Astrocyte (in vitro differentiated cells and primary cell): Measurements from ENCODE around the gene TIAM2. TPM values are rescaled to one million over a fixed set of nuclear protein-coding genes. Genes with fewer than 3 reads are reported as not detected.

ENCODE experiments used
- DNase-seq: peaks from one replicate; pipeline ENCODE4 v3.0.0-alpha.2; 2010; ENCODE audit warnings: low read depth
- FAIRE-seq: peaks from 2 replicates; lab custom pipeline; 2011; peaks lifted over from hg19 to GRCh38; lab: Jason Lieb, UNC
- H2AFZ ChIP-seq: 2 replicates; pipeline ENCODE4 v1.6.0; 2012; ENCODE audit warnings: low read depth, low read length, inconsistent platforms
- H3K27ac ChIP-seq: 2 replicates; pipeline ENCODE4 v1.5.1; 2011; ENCODE audit warnings: low read depth, low read length, inconsistent platforms
- H3K27me3 ChIP-seq: 2 replicates; pipeline ENCODE4 v1.6.0; 2011; ENCODE audit warnings: low read length, inconsistent platforms; ENCODE audit not compliant: insufficient read depth
- H3K36me3 ChIP-seq: 2 replicates; pipeline ENCODE4 v1.5.1; 2011; ENCODE audit warnings: low read length, inconsistent platforms; ENCODE audit not compliant: insufficient read depth
- H3K4me1 ChIP-seq: 2 replicates; pipeline ENCODE4 v1.5.1; 2011; ENCODE audit warnings: low read length, inconsistent platforms; ENCODE audit not compliant: insufficient read depth
- H3K4me2 ChIP-seq: 2 replicates; pipeline ENCODE4 v1.6.0; 2012; ENCODE audit warnings: low read length, inconsistent platforms
- H3K4me3 ChIP-seq: 2 replicates; pipeline ENCODE4 v1.5.1; 2011; ENCODE audit warnings: low read depth, mild to moderate bottlenecking, low read length, inconsistent platforms; ENCODE audit not compliant: insufficient read depth
- H3K79me2 ChIP-seq: 2 replicates; pipeline ENCODE4 v1.6.0; 2012; ENCODE audit warnings: mild to moderate bottlenecking, low read length, inconsistent platforms; ENCODE audit not compliant: insufficient read depth
- H3K9ac ChIP-seq: 2 replicates; pipeline ENCODE4 v1.6.0; 2012; ENCODE audit warnings: mild to moderate bottlenecking, low read length, inconsistent platforms
- H3K9me3 ChIP-seq: 2 replicates; pipeline ENCODE4 v1.5.1; 2012; ENCODE audit warnings: low read depth, mild to moderate bottlenecking, low read length, inconsistent platforms; ENCODE audit not compliant: insufficient read depth
- H4K20me1 ChIP-seq: 2 replicates; pipeline ENCODE4 v1.6.0; 2012; ENCODE audit warnings: low read length, inconsistent platforms; ENCODE audit not compliant: insufficient read depth
- H3K27ac Mint-ChIP-seq: one replicate; pipeline ENCODE4 v1.8.0; 2021; ENCODE audit warnings: mild to moderate bottlenecking, mixed read lengths; ENCODE audit not compliant: unreplicated experiment
- H3K27me3 Mint-ChIP-seq: one replicate; pipeline ENCODE4 v1.8.0; 2021; ENCODE audit warnings: low read depth, mixed read lengths; ENCODE audit not compliant: unreplicated experiment
- H3K36me3 Mint-ChIP-seq: one replicate; pipeline ENCODE4 v1.8.0; 2021; ENCODE audit warnings: low read depth, mixed read lengths; ENCODE audit not compliant: unreplicated experiment
- H3K4me1 Mint-ChIP-seq: one replicate; pipeline ENCODE4 v1.8.0; 2021; ENCODE audit warnings: low read depth, mixed read lengths; ENCODE audit not compliant: unreplicated experiment
- H3K4me3 Mint-ChIP-seq: one replicate; pipeline ENCODE4 v1.8.0; 2021; ENCODE audit warnings: mild to moderate bottlenecking, moderate library complexity, mixed read lengths; ENCODE audit not compliant: unreplicated experiment
- H3K9me3 Mint-ChIP-seq: one replicate; pipeline ENCODE4 v1.8.0; 2021; ENCODE audit warnings: mild to moderate bottlenecking, mixed read lengths; ENCODE audit not compliant: unreplicated experiment
- CTCF ChIP-seq: IDR thresholded peaks from 2 replicates; pipeline ENCODE4 v1.5.1; 2011; ENCODE audit warnings: low read depth, mild to moderate bottlenecking, inconsistent platforms, low read length, moderate library complexity; ENCODE audit not compliant: insufficient read depth
- EZH2 ChIP-seq: IDR thresholded peaks from 2 replicates; pipeline ENCODE4 v1.6.1; 2012; ENCODE audit warnings: mild to moderate bottlenecking, low read length, inconsistent platforms; ENCODE audit not compliant: insufficient read depth
- total RNA-seq: library from RNA; stranded (reverse); gene quantifications from 2 replicates; pipeline ENCODE4 v1.2.1, GENCODE V29; 2021

The TIAM2 gene
- total RNA-seq, 1 donor from 2014 or later = 23.6 TPM

- DNase-seq (no peak), FAIRE-seq (no peak)
- Mint-ChIP-seq H3K36me3 (peaks cover 13% of the 10 kb centered on the region), H3K9me3 (no peaks in the 10 kb centered on the region), H3K27me3 (no peaks in the 10 kb centered on the region), H3K27ac (no peak overlapping the region), H3K4me1 (peaks cover 9% of the 10 kb centered on the region), H3K4me3 (no peak overlapping the region)
- no peaks in the 10 kb centered on the region for H3K27me3 ChIP-seq
- no peak overlapping the region for H2AFZ ChIP-seq
- no peak overlapping the region for H3K4me2 ChIP-seq
- peaks cover 5% of the 10 kb centered on the region for H3K4me1 ChIP-seq
- no peak overlapping the region for H3K9ac ChIP-seq
- no peak overlapping the region for H3K4me3 ChIP-seq
- no peak overlapping the region for H3K27ac ChIP-seq
- no peak for TF ChIP-seq EZH2
- TF ChIP-seq CTCF = no peak
- H4K20me1 ChIP-seq = no peaks in the 10 kb centered on the region
- no peaks in the 10 kb centered on the region for H3K79me2 ChIP-seq
- no peaks in the 10 kb centered on the region for H3K36me3 ChIP-seq
- no peaks in the 10 kb centered on the region for H3K9me3 ChIP-seq
Observed at GRCh38 chr6:155165029-155165710, 170.1 kb downstream of the TIAM2 start.

GRCh38 chr6:155170519-155170918, 175.4 kb downstream of the TIAM2 start:
- Histone ChIP-seq H3K9ac (peak overlapping the region; percentile 11), H3K27me3 (no peaks in the 10 kb centered on the region), H4K20me1 (no peaks in the 10 kb centered on the region), H3K36me3 (no peaks in the 10 kb centered on the region), H2AFZ (no peak overlapping the region), H3K9me3 (no peaks in the 10 kb centered on the region), H3K4me3 (no peak overlapping the region), H3K4me1 (peaks cover 23% of the 10 kb centered on the region), H3K4me2 (peak overlapping the region; percentile 78), H3K79me2 (no peaks in the 10 kb centered on the region), H3K27ac (peak overlapping the region; percentile 81)
- peak overlapping the region; percentile 91 for H3K27ac Mint-ChIP-seq
- no peak for DNase-seq
- H3K9me3 Mint-ChIP-seq = no peaks in the 10 kb centered on the region
- peaks cover 30% of the 10 kb centered on the region for H3K4me1 Mint-ChIP-seq
- TF ChIP-seq CTCF (no peak), EZH2 (no peak)
- FAIRE-seq = no peak
- H3K4me3 Mint-ChIP-seq = no peak overlapping the region
- H3K27me3 Mint-ChIP-seq = no peaks in the 10 kb centered on the region
- H3K36me3 Mint-ChIP-seq = peaks cover 10% of the 10 kb centered on the region

- Mint-ChIP-seq H3K4me3 (no peak overlapping the region), H3K27ac (peak overlapping the region; percentile 91), H3K36me3 (peaks cover 10% of the 10 kb centered on the region), H3K9me3 (no peaks in the 10 kb centered on the region), H3K27me3 (no peaks in the 10 kb centered on the region), H3K4me1 (peaks cover 34% of the 10 kb centered on the region)
- Histone ChIP-seq H2AFZ (no peak overlapping the region), H3K4me2 (peak overlapping the region; percentile 78), H3K79me2 (no peaks in the 10 kb centered on the region), H3K27ac (peak overlapping the region; percentile 81), H3K4me1 (peaks cover 23% of the 10 kb centered on the region), H3K9ac (peak overlapping the region; percentile 63), H3K27me3 (no peaks in the 10 kb centered on the region), H3K36me3 (no peaks in the 10 kb centered on the region), H4K20me1 (no peaks in the 10 kb centered on the region), H3K4me3 (peak overlapping the region; percentile 39), H3K9me3 (no peaks in the 10 kb centered on the region)
- FAIRE-seq (peak; percentile 71), DNase-seq (peak; percentile 94)
- TF ChIP-seq EZH2 = no peak
- no peak for TF ChIP-seq CTCF
Observed at GRCh38 chr6:155171109-155171746, 176.1 kb downstream of the TIAM2 start.
